GM19240 (cell line): ENCODE data around the gene ZBTB7C.

Experiments
- DNase-seq: peaks from one replicate; pipeline ENCODE4 v3.0.0; 2011; ENCODE audit warnings: low spot score; ENCODE audit not compliant: insufficient read length

Gene ZBTB7C

GRCh38 chr18:48391868-48392267 is 17.3 kb downstream of the ZBTB7C start:
- no peak for DNase-seq

- DNase-seq, result no peak
Observed at GRCh38 chr18:48390641-48391040, 18.5 kb downstream of the ZBTB7C start.

GRCh38 chr18:48388478-48388877 is 20.7 kb downstream of the ZBTB7C start:
- no peak for DNase-seq

- DNase-seq, result no peak
Observed at GRCh38 chr18:48387300-48387699, 21.9 kb downstream of the ZBTB7C start.

GRCh38 chr18:48385596-48385995 is 23.6 kb downstream of the ZBTB7C start:
- DNase-seq, result no peak

- no peak for DNase-seq
Observed at GRCh38 chr18:48376934-48377333, 32.2 kb downstream of the ZBTB7C start.

- DNase-seq, result no peak
Observed at GRCh38 chr18:48376406-48376805, 32.8 kb downstream of the ZBTB7C start.

GRCh38 chr18:48375150-48375800 is 33.9 kb downstream of the ZBTB7C start:
- no peak for DNase-seq

- no peak for DNase-seq
Observed at GRCh38 chr18:48374423-48375149, 34.6 kb downstream of the ZBTB7C start.

GRCh38 chr18:48371854-48372602 is 37.2 kb downstream of the ZBTB7C start:
- no peak for DNase-seq

- DNase-seq, result no peak
Observed at GRCh38 chr18:48367557-48367956, 41.6 kb downstream of the ZBTB7C start.

GRCh38 chr18:48365965-48366364 is 43.2 kb downstream of the ZBTB7C start:
- no peak for DNase-seq

- DNase-seq, result no peak
Observed at GRCh38 chr18:48364146-48364545, 45.0 kb downstream of the ZBTB7C start.

GRCh38 chr18:48363175-48363574 is 46.0 kb downstream of the ZBTB7C start:
- DNase-seq, result no peak

GRCh38 chr18:48361801-48362200 is 47.4 kb downstream of the ZBTB7C start:
- DNase-seq, result no peak

GRCh38 chr18:48360376-48361021 is 48.7 kb downstream of the ZBTB7C start:
- DNase-seq, result no peak

GRCh38 chr18:48359626-48360025 is 49.6 kb downstream of the ZBTB7C start:
- DNase-seq, result no peak

- no peak for DNase-seq
Observed at GRCh38 chr18:48358868-48359267, 50.3 kb downstream of the ZBTB7C start.

GRCh38 chr18:48356909-48357631 is 52.1 kb downstream of the ZBTB7C start:
- no peak for DNase-seq

- DNase-seq, result no peak
Observed at GRCh38 chr18:48356151-48356745, 52.9 kb downstream of the ZBTB7C start.
